ENCODE results near the gene SNX25. TPM values are rescaled to one million over a fixed set of nuclear protein-coding genes. Genes with fewer than 3 reads are reported as not detected.

SNX25 gene
- total RNA-seq, 2 experiments from 2014 or later, result 18.9 to 21.6 TPM

DNA sequence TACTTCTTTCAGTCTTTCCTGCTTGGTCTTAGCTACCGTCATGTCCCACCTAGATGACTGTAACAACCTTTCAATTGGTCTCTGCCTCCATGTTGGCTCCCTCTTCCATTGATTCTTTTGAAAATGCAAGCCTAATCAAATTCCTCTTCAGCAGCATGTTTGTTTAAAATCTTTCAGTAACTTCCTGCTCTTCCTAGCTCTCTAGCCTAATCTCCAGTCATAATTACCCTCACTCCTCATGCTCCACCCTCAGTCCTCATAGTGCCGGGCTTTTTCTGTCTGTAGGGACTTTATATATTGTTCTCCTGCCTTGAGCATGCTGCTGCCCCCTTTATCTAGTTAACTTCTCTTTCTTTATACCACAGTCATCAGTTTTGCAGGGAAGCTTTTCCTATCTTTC is 12.1 kb downstream of the SNX25 start:
- peaks cover 17% of the 10 kb centered on the region for H3K4me1 Mint-ChIP-seq (ENCODE audit: low read depth)
- no peaks in the 10 kb centered on the region for H3K9me3 Mint-ChIP-seq
- no peak overlapping the region for H3K27ac Mint-ChIP-seq
- intact Hi-C loops (cut with micrococcal nuclease), result no loop called here
- DNase-seq, result no peak
- POLR2A ChIA-PET, result no interaction called here
- no peak overlapping the region for H3K4me3 Mint-ChIP-seq
- H3K27me3 Mint-ChIP-seq, result no peaks in the 10 kb centered on the region
- peaks cover 5% of the 10 kb centered on the region for H3K36me3 Mint-ChIP-seq
- CTCF ChIA-PET, result no interaction called here

- Mint-ChIP-seq H3K27ac (no peak overlapping the region), H3K36me3 (peaks cover 5% of the 10 kb centered on the region), H3K4me3 (no peak overlapping the region), H3K9me3 (no peaks in the 10 kb centered on the region), H3K27me3 (no peaks in the 10 kb centered on the region), H3K4me1 (ENCODE audit: low read depth) (peaks cover 12% of the 10 kb centered on the region)
- no peak for DNase-seq
- POLR2A ChIA-PET, result no interaction called here
- intact Hi-C loops (cut with micrococcal nuclease), result no loop called here
- CTCF ChIA-PET, result no interaction called here
Observed at GRCh38 chr4:185221912-185222311, 12.5 kb downstream of the SNX25 start.

DNA sequence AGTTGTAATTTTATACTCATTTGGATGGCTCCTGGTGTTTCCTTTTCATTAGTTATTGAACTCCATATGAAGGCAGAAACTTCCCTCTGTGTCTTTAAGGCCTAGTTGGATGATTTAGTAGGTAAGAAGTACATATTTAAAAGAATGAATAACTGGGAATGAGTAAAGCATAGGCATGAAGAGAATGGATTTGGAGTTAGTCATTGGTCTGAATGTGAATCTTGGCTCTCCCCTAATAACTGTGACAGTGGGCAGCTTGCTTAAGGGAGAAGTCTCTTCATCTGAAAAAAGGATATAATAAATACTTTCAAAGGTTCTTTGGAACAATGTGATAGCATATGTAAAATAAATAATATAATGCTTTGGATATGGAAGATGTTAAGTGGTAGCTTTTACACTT is 13.2 kb downstream of the SNX25 start:
- CTCF ChIA-PET, result no interaction called here
- no peaks in the 10 kb centered on the region for H3K27me3 Mint-ChIP-seq
- H3K4me3 Mint-ChIP-seq, result no peak overlapping the region
- POLR2A ChIA-PET, result no interaction called here
- no peak for DNase-seq
- no peak overlapping the region for H3K27ac Mint-ChIP-seq
- H3K4me1 Mint-ChIP-seq (ENCODE audit: low read depth), result peaks cover 8% of the 10 kb centered on the region
- no peaks in the 10 kb centered on the region for H3K9me3 Mint-ChIP-seq
- peaks cover 5% of the 10 kb centered on the region for H3K36me3 Mint-ChIP-seq
- intact Hi-C loops (cut with micrococcal nuclease), result no loop called here

GRCh38 chr4:185224597-185224996 is 15.2 kb downstream of the SNX25 start:
- ChIA-PET POLR2A (no interaction called here), CTCF (no interaction called here)
- no peak overlapping the region for H3K4me3 Mint-ChIP-seq
- no peaks in the 10 kb centered on the region for H3K27me3 Mint-ChIP-seq
- H3K27ac Mint-ChIP-seq, result no peak overlapping the region
- DNase-seq, result no peak
- intact Hi-C loops (cut with micrococcal nuclease), result no loop called here
- peaks cover 5% of the 10 kb centered on the region for H3K36me3 Mint-ChIP-seq
- peaks cover 4% of the 10 kb centered on the region for H3K4me1 Mint-ChIP-seq (ENCODE audit: low read depth)
- H3K9me3 Mint-ChIP-seq, result no peaks in the 10 kb centered on the region

- ChIA-PET POLR2A (no interaction called here), CTCF (no interaction called here)
- no peak for DNase-seq
- Mint-ChIP-seq H3K27me3 (no peaks in the 10 kb centered on the region), H3K4me1 (ENCODE audit: low read depth) (no peaks in the 10 kb centered on the region), H3K4me3 (no peak overlapping the region), H3K27ac (no peak overlapping the region), H3K36me3 (peaks cover 5% of the 10 kb centered on the region), H3K9me3 (no peaks in the 10 kb centered on the region)
- intact Hi-C loops (cut with micrococcal nuclease), result no loop called here
Observed at GRCh38 chr4:185225940-185226339, 16.5 kb downstream of the SNX25 start.

GRCh38 chr4:185227131-185227551 is 17.7 kb downstream of the SNX25 start:
- H3K4me3 Mint-ChIP-seq, result no peak overlapping the region
- no peaks in the 10 kb centered on the region for H3K36me3 Mint-ChIP-seq
- H3K9me3 Mint-ChIP-seq, result no peaks in the 10 kb centered on the region
- peaks cover 2% of the 10 kb centered on the region for H3K4me1 Mint-ChIP-seq (ENCODE audit: low read depth)
- POLR2A ChIA-PET, result no interaction called here
- intact Hi-C loops (cut with micrococcal nuclease), result no loop called here
- CTCF ChIA-PET, result interaction anchor here (1.3 kb wide), 1 partner anchor 25 kb away, joined by 5 read pairs; no protein-coding TSS in a partner anchor
- no peak for DNase-seq
- H3K27ac Mint-ChIP-seq, result no peak overlapping the region
- H3K27me3 Mint-ChIP-seq, result no peaks in the 10 kb centered on the region

DNA sequence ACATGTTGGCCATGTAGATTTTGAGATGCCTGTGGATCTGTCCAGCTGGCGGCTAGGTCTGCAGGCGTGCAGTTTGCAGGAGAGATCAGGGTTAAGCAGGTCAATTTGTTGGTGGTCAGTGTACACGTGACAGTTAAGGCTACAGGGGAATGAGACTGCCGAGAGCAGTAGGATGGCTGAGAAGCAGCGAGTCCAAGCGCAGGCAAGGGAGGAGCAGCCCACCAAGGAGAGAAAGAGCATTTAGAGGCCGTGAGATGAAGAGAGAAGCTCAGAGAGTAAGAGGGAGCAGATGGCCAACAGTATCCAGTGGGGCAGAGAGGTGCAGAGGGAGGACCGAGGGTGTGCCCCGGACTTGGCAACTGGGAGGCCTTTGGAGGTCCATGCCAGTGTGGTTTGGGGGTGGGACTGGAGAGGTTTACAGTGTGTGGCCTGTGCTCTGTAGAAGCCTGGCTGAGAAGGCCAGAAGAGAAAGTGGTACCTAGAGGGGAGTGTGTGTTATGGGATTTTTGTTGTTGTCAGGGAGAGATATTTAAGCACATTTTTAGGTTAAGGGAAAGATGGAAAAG is 18.4 kb downstream of the SNX25 start:
- Mint-ChIP-seq H3K36me3 (no peaks in the 10 kb centered on the region), H3K4me1 (ENCODE audit: low read depth) (peaks cover 8% of the 10 kb centered on the region), H3K9me3 (no peaks in the 10 kb centered on the region), H3K27ac (no peak overlapping the region), H3K27me3 (no peaks in the 10 kb centered on the region), H3K4me3 (no peak overlapping the region)
- ChIA-PET CTCF (interaction anchor here (1.3 kb wide), 1 partner anchor 24 kb away, joined by 5 read pairs; no protein-coding TSS in a partner anchor), POLR2A (no interaction called here)
- intact Hi-C loops (cut with micrococcal nuclease), result no loop called here
- no peak for DNase-seq

DNA sequence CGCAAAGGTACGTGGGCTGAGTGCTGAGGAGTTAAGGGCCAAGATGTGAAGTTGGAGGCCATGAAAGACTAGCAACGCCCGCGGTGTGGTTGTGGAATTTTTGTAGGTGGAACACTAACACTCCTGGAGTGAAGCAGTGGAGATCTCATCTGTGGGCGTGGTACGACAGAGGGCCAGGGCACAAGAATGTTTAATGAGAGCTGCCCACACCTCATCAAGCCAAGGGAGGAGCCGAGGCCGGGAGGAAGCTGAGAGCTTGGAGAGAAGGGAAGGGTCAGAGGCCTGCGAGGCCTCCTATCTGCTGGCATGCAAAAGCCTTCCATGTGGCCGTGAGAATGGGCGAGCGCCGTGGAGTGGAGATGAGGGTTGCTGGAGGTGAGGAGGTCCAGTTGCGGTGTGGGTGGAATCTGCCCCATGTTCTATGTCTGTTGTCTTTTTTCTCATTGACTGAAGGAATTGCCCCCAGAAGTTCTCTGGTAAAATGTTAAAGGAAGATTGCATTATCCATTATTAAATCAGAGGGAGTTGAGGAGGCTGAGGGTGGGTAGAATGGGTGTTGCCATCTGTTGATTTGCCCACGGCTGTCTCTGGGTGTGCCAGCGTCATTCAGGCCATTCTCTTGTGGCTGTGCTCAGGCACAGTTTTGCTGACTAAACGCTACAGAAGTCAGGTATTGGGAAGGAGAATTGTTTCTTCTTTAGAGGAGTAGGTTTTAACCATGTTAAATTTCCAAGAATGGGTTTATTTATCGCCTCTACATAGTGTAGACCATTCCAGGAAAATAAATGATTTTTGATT is 19.8 kb downstream of the SNX25 start:
- Mint-ChIP-seq H3K4me1 (ENCODE audit: low read depth) (peaks cover 9% of the 10 kb centered on the region), H3K4me3 (no peak overlapping the region), H3K27ac (no peak overlapping the region), H3K9me3 (no peaks in the 10 kb centered on the region), H3K36me3 (no peaks in the 10 kb centered on the region), H3K27me3 (no peaks in the 10 kb centered on the region)
- DNase-seq, result no peak
- intact Hi-C loops (cut with micrococcal nuclease), result no loop called here
- CTCF ChIA-PET, result no interaction called here
- POLR2A ChIA-PET, result no interaction called here

- intact Hi-C loops (cut with micrococcal nuclease), result no loop called here
- Mint-ChIP-seq H3K4me1 (ENCODE audit: low read depth) (peaks cover 22% of the 10 kb centered on the region), H3K27ac (no peak overlapping the region), H3K9me3 (no peaks in the 10 kb centered on the region), H3K36me3 (no peaks in the 10 kb centered on the region), H3K27me3 (no peaks in the 10 kb centered on the region), H3K4me3 (no peak overlapping the region)
- DNase-seq, result no peak
- ChIA-PET POLR2A (interaction anchor here (0.6 kb wide), 1 partner anchor 30 kb away, joined by 3 read pairs; no protein-coding TSS in a partner anchor), CTCF (interaction anchor here (1.1 kb wide), 1 partner anchor 48 kb away, joined by 3 read pairs; no protein-coding TSS in a partner anchor)
Observed at GRCh38 chr4:185232370-185232769, 23.0 kb downstream of the SNX25 start.

- Mint-ChIP-seq H3K27ac (no peak overlapping the region), H3K27me3 (no peaks in the 10 kb centered on the region), H3K9me3 (no peaks in the 10 kb centered on the region), H3K4me1 (ENCODE audit: low read depth) (peaks cover 37% of the 10 kb centered on the region), H3K4me3 (no peak overlapping the region), H3K36me3 (no peaks in the 10 kb centered on the region)
- ChIA-PET CTCF (no interaction called here), POLR2A (interaction anchor here (1.2 kb wide), 1 partner anchor 25 kb away, joined by 3 read pairs; no protein-coding TSS in a partner anchor)
- DNase-seq, result no peak
- intact Hi-C loops (cut with micrococcal nuclease), result no loop called here
Observed at GRCh38 chr4:185235119-185235842, 25.9 kb downstream of the SNX25 start.

DNA sequence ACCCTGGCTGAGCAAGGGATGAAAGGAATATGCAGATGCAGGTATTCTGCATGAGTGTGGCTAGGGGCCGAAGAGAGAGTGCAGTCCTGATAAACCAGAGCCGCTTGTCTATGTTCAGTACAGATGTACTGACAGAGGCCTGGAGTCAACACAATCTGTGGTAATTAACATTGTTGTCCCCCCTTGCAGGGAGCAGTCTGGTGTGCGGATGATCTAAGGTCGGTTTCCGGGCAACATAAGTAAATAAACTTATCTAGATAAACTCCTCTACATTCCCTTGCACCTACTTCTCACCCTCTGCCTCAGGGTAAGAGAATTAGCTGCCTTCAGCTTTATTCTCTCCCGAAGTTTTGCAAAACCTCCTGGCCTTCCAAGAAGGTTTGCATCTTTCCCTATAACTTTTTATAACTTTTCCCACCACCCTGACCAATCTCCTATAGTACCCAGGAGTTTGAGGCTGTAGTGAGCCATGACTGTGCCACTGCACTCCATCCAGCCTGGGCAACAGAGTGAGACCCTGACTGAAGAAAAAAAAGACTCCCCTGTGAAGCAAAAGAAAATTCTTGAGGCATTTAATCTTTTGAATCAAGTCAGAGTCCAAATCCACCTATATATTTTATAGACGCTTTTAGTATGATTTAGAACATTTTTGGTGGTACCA is 26.6 kb downstream of the SNX25 start:
- no peak for DNase-seq
- no peak overlapping the region for H3K27ac Mint-ChIP-seq
- ChIA-PET POLR2A (interaction anchor here (1.2 kb wide), 1 partner anchor 26 kb away, joined by 3 read pairs; no protein-coding TSS in a partner anchor), CTCF (no interaction called here)
- no peak overlapping the region for H3K4me3 Mint-ChIP-seq
- H3K4me1 Mint-ChIP-seq (ENCODE audit: low read depth), result peaks cover 37% of the 10 kb centered on the region
- H3K27me3 Mint-ChIP-seq, result no peaks in the 10 kb centered on the region
- H3K9me3 Mint-ChIP-seq, result no peaks in the 10 kb centered on the region
- intact Hi-C loops (cut with micrococcal nuclease), result no loop called here
- H3K36me3 Mint-ChIP-seq, result no peaks in the 10 kb centered on the region

DNA sequence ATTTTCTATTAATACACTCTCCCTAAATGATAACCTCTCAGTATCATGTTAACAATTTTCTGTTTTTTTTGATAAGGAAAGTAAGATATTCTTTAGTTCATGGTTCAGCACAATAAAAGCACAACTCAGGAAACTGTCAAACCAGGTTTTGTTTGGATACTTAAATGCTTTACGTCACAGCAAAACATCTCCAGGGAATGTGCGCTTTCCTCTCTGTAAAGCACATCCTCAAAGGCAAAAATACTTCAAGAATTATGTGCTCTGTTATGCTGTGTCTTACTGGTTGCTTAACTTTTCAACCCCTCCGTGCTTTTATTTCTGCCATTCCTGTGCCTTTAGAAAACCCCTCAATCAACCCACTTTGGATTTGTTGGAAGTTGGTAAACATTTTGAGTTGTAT is 27.8 kb downstream of the SNX25 start:
- POLR2A ChIA-PET, result no interaction called here
- Mint-ChIP-seq H3K36me3 (no peaks in the 10 kb centered on the region), H3K9me3 (no peaks in the 10 kb centered on the region), H3K27me3 (no peaks in the 10 kb centered on the region), H3K27ac (no peak overlapping the region), H3K4me3 (no peak overlapping the region), H3K4me1 (ENCODE audit: low read depth) (peaks cover 34% of the 10 kb centered on the region)
- no peak for DNase-seq
- CTCF ChIA-PET, result no interaction called here
- intact Hi-C loops (cut with micrococcal nuclease), result no loop called here

Measured in activated CD4-positive, alpha-beta memory T cell treated with anti-CD3 and anti-CD28 coated beads for 36 hours (primary cell).